HL-60 (cell line): ENCODE measurements around the gene BCDIN3D.

Source experiments
- CTCF ChIP-seq: IDR thresholded peaks from one replicate; pipeline ENCODE4 v1.5.1; 2011; ENCODE audit warnings: low read length, control low read depth, inconsistent platforms; ENCODE audit not compliant: insufficient read depth
- GABPA ChIP-seq: IDR thresholded peaks from 2 replicates; pipeline ENCODE4 v1.6.1; 2012; ENCODE audit warnings: low read depth

- TF ChIP-seq GABPA (no peak), CTCF (no peak)
These were observed 1.1 kb upstream of the BCDIN3D start for GRCh38 chr12:49843876-49844437.
